HCT116 (cell line): ENCODE measurements around the gene ANTKMT. TPM values are rescaled to one million over a fixed set of nuclear protein-coding genes. Genes with fewer than 3 reads are reported as not detected.

ENCODE experiments used
- ATAC-seq: fragments of 200-7000 bp; cut with Tn5 transposase; 2 replicates; pipeline ENCODE4 v1.9.1; 2020; ENCODE audit warnings: mild to moderate bottlenecking, moderate library complexity
- BruUV-seq: library from RNA; stranded (reverse); fragments of 400-500 nt; replicated peaks from 2 replicates; lab custom pipeline; 2021; lab: Mats Ljungman, UMichigan
- CTCF ChIA-PET: fragments of 300-600 bp; sonication (Branson Sonifier 250); formaldehyde crosslinking; loops from one replicate; lab custom pipeline; 2021; ENCODE audit warnings: antibody characterized with exemption; lab: Charles Lee
- POLR2A ChIA-PET: fragments of 300-600, 350-600 bp; sonication (Branson Sonifier 250); formaldehyde crosslinking; loops from one replicate; lab custom pipeline; 2021; ENCODE audit warnings: antibody characterized with exemption; lab: Charles Lee
- RAD21 ChIA-PET, 2 experiments: fragments of 300-600 bp; sonication (Branson Sonifier 250); formaldehyde crosslinking; loops; one replicate each; lab custom pipeline; 2023; ENCODE audit warnings: low total read pairs in 2 of 2; ENCODE audit not compliant: uncharacterized antibody in 2 of 2, unreplicated experiment in 2 of 2, low non-redundant PET in 1 of 2; lab: Charles Lee
- DNase-seq: peaks from one replicate; pipeline ENCODE4 v3.0.0-alpha.2; 2010; ENCODE audit warnings: low read depth, low spot score
- H2AFZ ChIP-seq: fragments of 200-600 bp; shearing (Covaris generic), sonication (generic); 2 replicates; pipeline ENCODE4 v1.6.1; 2017; ENCODE audit warnings: low read depth, mixed run types, mixed read lengths, antibody characterized with exemption, low read length; ENCODE audit not compliant: poor library complexity, severe bottlenecking
- H3K27ac ChIP-seq: 2 replicates; pipeline ENCODE4 v1.5.1; 2012; ENCODE audit warnings: low read depth, low read length
- H3K27me3 ChIP-seq: fragments of 200-600 bp; sonication (generic); 2 replicates; pipeline ENCODE4 v1.6.1; 2016; ENCODE audit warnings: mixed run types, low read length, mixed read lengths; ENCODE audit not compliant: insufficient read depth
- H3K36me3 ChIP-seq, 2 experiments: fragments of 200-500 bp in 1 of 2; fragments of 200-600 bp in 1 of 2; sonication (Bioruptor generic) in 1 of 2; sonication (generic) in 1 of 2; 2 replicates each; pipeline versions ENCODE4 v1.5.1 to v1.6.1; 2014 to 2016; ENCODE audit warnings: low read length in 2 of 2, inconsistent platforms in 1 of 2, mixed read lengths in 1 of 2, mixed run types in 1 of 2; ENCODE audit not compliant: insufficient read depth in 2 of 2, control insufficient read depth in 1 of 2
- H3K4me1 ChIP-seq, 2 experiments: fragments of 200-600 bp in 1 of 2; sonication (generic) in 1 of 2; 2 replicates each; pipeline versions ENCODE4 v1.5.1 to v1.6.1; 2012 to 2017; ENCODE audit warnings: low read length in 2 of 2, inconsistent platforms in 1 of 2, mild to moderate bottlenecking in 1 of 2, mixed read lengths in 1 of 2, mixed run types in 1 of 2, moderate library complexity in 1 of 2; ENCODE audit not compliant: insufficient read depth in 2 of 2, control insufficient read depth in 1 of 2
- H3K4me2 ChIP-seq: fragments of 200-600 bp; sonication (generic); 2 replicates; pipeline ENCODE4 v1.6.1; 2017; ENCODE audit warnings: mixed run types, low read length, mixed read lengths
- H3K4me3 ChIP-seq, 2 experiments: fragments of 200-600 bp in 1 of 2; sonication (generic) in 1 of 2; replicated peaks in 1 of 2; 2 replicates each; pipeline ENCODE4 v1.5.1; 2011 to 2016; ENCODE audit warnings: low read length in 2 of 2, control low read depth in 1 of 2, low read depth in 1 of 2, mild to moderate bottlenecking in 1 of 2, mixed read lengths in 1 of 2, mixed run types in 1 of 2
- H3K79me2 ChIP-seq: fragments of 200-600 bp; sonication (generic); 2 replicates; pipeline ENCODE4 v1.6.1; 2017; ENCODE audit warnings: mild to moderate bottlenecking, mixed run types, low read length, moderate library complexity, mixed read lengths; ENCODE audit not compliant: insufficient read depth
- H3K9ac ChIP-seq: fragments of 200-600 bp; sonication (generic); 2 replicates; pipeline ENCODE4 v1.6.1; 2016; ENCODE audit warnings: low read length, mixed read lengths
- H3K9me2 ChIP-seq: fragments of 200-600 bp; sonication (generic), shearing (Covaris generic); 2 replicates; pipeline ENCODE4 v1.6.1; 2017; ENCODE audit warnings: mixed run types, mild to moderate bottlenecking, moderate library complexity; ENCODE audit not compliant: insufficient read depth
- H3K9me3 ChIP-seq, 2 experiments: fragments of 200-500 bp in 1 of 2; fragments of 200-600 bp in 1 of 2; sonication (Bioruptor generic) in 1 of 2; sonication (generic) in 1 of 2; 2 replicates each; pipeline ENCODE4 v1.6.1; 2014 to 2017; ENCODE audit warnings: low read length in 2 of 2, mixed read lengths in 2 of 2, inconsistent platforms in 1 of 2, low read depth in 1 of 2, mild to moderate bottlenecking in 1 of 2, mixed run types in 1 of 2, moderate library complexity in 1 of 2; ENCODE audit not compliant: control insufficient read depth in 1 of 2, insufficient read depth in 1 of 2
- H4K20me1 ChIP-seq: fragments of 200-600 bp; sonication (generic), shearing (Covaris generic); 2 replicates; pipeline ENCODE4 v1.6.1; 2017; ENCODE audit warnings: mixed run types, mild to moderate bottlenecking, moderate library complexity; ENCODE audit not compliant: insufficient read depth
- CBX3 ChIP-seq: IDR thresholded peaks from 2 replicates; pipeline ENCODE4 v1.6.1; 2012; ENCODE audit warnings: low read depth
- EGR1 ChIP-seq: IDR thresholded peaks from 2 replicates; pipeline ENCODE4 v1.6.1; 2012; ENCODE audit warnings: low read depth
- EZH2phosphoT487 ChIP-seq: fragments of 200-600 bp; IDR thresholded peaks from 2 replicates; pipeline ENCODE4 v1.6.1; 2018; ENCODE audit warnings: antibody characterized with exemption, borderline replicate concordance
- JUND ChIP-seq: IDR thresholded peaks from 2 replicates; pipeline ENCODE4 v1.6.1; 2012
- POLR2A ChIP-seq: IDR thresholded peaks from 2 replicates; pipeline ENCODE4 v1.7.0; 2011; ENCODE audit warnings: borderline replicate concordance; ENCODE audit not compliant: insufficient read depth, insufficient read length; ENCODE audit errors: extremely low read depth
- RAD21 ChIP-seq: IDR thresholded peaks from 2 replicates; pipeline ENCODE4 v1.6.1; 2012; ENCODE audit warnings: low read depth, mild to moderate bottlenecking
- TCF7L2 ChIP-seq: IDR thresholded peaks from 2 replicates; pipeline ENCODE4 v1.7.0; 2011; ENCODE audit warnings: borderline replicate concordance, inconsistent platforms; ENCODE audit not compliant: insufficient read depth, insufficient read length; ENCODE audit errors: extremely low read depth
- intact Hi-C: fragments of 100-400 bp; cut with micrococcal nuclease; formaldehyde crosslinking; loops from 2 replicates; pipeline ENCODE4 v1.10.0; 2022
- total RNA-seq: library from RNA; stranded (reverse); gene quantifications from one replicate; pipeline ENCODE4 v1.2.1, GENCODE V29; 2021; ENCODE audit not compliant: unreplicated experiment
- TF ChIP-seq, protein P1 (sequence below): IDR thresholded peaks from 2 replicates; pipeline ENCODE4 v1.6.1; 2012
- TF ChIP-seq, protein P2 (sequence below): IDR thresholded peaks from 2 replicates; pipeline ENCODE4 v1.6.1; 2012; ENCODE audit warnings: low read depth
- TF ChIP-seq, protein P3 (sequence below): IDR thresholded peaks from 2 replicates; pipeline ENCODE4 v1.6.1; 2011; ENCODE audit warnings: mild to moderate bottlenecking, low read length, moderate library complexity; ENCODE audit not compliant: insufficient replicate concordance; ENCODE audit errors: extremely low read depth

ANTKMT gene
- total RNA-seq, 1 experiment from 2014 or later = 65.4 TPM

DNA sequence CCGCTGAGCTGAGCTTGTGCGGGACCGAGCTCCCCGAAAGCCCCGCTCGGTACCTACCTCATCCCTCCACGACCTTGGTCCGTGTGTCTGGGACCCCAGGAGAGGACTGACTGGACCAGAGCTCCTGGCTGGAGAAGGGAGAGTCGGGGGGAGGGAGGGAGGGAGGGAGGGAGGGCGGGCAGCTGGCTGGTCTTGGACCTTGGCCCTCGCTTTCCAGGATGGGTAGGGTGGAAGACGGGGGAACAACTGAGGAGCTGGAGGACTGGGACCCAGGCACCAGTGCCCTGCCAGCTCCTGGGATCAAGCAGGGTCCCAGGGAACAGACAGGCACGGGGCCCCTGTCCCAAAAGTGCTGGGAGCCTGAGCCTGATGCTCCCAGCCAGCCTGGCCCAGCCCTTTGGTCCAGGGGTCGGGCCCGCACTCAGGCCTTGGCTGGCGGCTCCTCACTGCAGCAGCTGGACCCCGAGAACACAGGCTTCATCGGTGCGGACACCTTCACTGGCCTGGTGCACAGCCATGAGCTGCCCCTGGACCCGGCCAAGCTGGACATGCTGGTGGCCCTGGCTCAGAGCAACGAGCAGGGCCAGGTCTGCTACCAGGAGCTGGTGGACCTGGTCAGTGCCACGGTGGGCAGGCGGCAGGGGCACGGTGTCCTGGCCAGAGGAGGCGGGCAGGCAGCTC lies 44.9 kb upstream of the ANTKMT start:
- Histone ChIP-seq H3K27me3 (no peaks in the 10 kb centered on the region), H3K4me3 (no peak overlapping the region), H2AFZ (no peak overlapping the region), H3K4me1 (peaks cover 0 to 12% of the 10 kb centered on the region in 2 experiments; a peak in 2 of 4 replicates), H3K9ac (no peak overlapping the region), H3K36me3 (peaks cover 0 to 5% of the 10 kb centered on the region in 2 experiments; a peak in 2 of 4 replicates)
- POLR2A ChIA-PET = no interaction called here
- no TSS peak for BruUV-seq
- RAD21 ChIA-PET = no interaction called here
- TF ChIP-seq EGR1 (no peak), EZH2phosphoT487 (no peak), TCF7L2 (no peak), POLR2A (no peak), JUND (no peak), CBX3 (no peak), RAD21 (no peak)
- TF ChIP-seq, protein P1, sequence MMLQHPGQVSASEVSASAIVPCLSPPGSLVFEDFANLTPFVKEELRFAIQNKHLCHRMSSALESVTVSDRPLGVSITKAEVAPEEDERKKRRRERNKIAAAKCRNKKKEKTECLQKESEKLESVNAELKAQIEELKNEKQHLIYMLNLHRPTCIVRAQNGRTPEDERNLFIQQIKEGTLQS = no peak
- TF ChIP-seq, protein P2, sequence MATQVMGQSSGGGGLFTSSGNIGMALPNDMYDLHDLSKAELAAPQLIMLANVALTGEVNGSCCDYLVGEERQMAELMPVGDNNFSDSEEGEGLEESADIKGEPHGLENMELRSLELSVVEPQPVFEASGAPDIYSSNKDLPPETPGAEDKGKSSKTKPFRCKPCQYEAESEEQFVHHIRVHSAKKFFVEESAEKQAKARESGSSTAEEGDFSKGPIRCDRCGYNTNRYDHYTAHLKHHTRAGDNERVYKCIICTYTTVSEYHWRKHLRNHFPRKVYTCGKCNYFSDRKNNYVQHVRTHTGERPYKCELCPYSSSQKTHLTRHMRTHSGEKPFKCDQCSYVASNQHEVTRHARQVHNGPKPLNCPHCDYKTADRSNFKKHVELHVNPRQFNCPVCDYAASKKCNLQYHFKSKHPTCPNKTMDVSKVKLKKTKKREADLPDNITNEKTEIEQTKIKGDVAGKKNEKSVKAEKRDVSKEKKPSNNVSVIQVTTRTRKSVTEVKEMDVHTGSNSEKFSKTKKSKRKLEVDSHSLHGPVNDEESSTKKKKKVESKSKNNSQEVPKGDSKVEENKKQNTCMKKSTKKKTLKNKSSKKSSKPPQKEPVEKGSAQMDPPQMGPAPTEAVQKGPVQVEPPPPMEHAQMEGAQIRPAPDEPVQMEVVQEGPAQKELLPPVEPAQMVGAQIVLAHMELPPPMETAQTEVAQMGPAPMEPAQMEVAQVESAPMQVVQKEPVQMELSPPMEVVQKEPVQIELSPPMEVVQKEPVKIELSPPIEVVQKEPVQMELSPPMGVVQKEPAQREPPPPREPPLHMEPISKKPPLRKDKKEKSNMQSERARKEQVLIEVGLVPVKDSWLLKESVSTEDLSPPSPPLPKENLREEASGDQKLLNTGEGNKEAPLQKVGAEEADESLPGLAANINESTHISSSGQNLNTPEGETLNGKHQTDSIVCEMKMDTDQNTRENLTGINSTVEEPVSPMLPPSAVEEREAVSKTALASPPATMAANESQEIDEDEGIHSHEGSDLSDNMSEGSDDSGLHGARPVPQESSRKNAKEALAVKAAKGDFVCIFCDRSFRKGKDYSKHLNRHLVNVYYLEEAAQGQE = no peak
- TF ChIP-seq, protein P3, sequence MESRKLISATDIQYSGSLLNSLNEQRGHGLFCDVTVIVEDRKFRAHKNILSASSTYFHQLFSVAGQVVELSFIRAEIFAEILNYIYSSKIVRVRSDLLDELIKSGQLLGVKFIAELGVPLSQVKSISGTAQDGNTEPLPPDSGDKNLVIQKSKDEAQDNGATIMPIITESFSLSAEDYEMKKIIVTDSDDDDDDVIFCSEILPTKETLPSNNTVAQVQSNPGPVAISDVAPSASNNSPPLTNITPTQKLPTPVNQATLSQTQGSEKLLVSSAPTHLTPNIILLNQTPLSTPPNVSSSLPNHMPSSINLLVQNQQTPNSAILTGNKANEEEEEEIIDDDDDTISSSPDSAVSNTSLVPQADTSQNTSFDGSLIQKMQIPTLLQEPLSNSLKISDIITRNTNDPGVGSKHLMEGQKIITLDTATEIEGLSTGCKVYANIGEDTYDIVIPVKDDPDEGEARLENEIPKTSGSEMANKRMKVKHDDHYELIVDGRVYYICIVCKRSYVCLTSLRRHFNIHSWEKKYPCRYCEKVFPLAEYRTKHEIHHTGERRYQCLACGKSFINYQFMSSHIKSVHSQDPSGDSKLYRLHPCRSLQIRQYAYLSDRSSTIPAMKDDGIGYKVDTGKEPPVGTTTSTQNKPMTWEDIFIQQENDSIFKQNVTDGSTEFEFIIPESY = no peak
- TF ChIP-seq, all 23 proteins: peak for 0
- no peak overlapping the region for H3K4me2 ChIP-seq
- ATAC-seq (no peak), DNase-seq (no peak)
- CTCF ChIA-PET = no interaction called here
- H3K9me3 ChIP-seq = no peaks in the 10 kb centered on the region
- intact Hi-C loops = no loop called here
- H3K9me2 ChIP-seq = no peaks in the 10 kb centered on the region
- no peaks in the 10 kb centered on the region for H4K20me1 ChIP-seq
- peaks cover 5% of the 10 kb centered on the region for H3K79me2 ChIP-seq
- H3K27ac ChIP-seq = no peak overlapping the region
